Measurements from ENCODE around the gene JAM3. TPM values are rescaled to one million over a fixed set of nuclear protein-coding genes. Genes with fewer than 3 reads are reported as not detected.

JAM3 gene
- total RNA-seq, 3 donors from 2014 or later: 25.0 to 34.5 (median 33.8) TPM

DNA sequence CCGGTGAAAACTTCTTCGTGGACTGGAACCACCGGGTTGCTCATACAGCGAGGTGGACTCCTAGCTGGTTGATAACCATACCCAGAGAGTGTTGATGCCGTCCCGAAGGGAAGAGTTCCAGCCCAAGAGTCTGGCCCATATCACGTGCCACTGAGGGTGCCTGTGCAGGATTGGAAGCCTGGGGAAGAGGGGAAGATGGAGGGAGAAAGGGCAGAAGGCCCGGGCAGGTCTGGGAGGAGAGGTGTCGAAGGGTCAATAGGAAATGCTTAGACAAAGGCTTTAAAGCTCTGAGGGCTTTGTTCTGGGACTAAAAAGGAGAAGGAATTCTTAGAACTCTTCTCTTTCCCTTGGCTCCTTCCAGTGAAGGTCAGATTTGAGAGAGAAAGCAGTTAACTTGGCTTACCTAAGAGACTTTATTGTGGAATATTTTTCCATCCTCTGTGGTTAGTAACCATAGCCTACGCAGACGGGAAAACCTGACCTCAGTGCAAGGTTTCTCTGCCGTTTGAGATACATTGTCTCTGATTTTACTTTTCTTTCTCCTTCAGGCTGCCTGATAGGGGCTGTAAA, 70.5 kb downstream of the JAM3 start:
- intact Hi-C loops (cut with DNase I; ENCODE audit: low total_unique reads): no loop called here
- H3K27ac ChIP-seq: peak overlapping the region; percentile 59 to 70

DNA sequence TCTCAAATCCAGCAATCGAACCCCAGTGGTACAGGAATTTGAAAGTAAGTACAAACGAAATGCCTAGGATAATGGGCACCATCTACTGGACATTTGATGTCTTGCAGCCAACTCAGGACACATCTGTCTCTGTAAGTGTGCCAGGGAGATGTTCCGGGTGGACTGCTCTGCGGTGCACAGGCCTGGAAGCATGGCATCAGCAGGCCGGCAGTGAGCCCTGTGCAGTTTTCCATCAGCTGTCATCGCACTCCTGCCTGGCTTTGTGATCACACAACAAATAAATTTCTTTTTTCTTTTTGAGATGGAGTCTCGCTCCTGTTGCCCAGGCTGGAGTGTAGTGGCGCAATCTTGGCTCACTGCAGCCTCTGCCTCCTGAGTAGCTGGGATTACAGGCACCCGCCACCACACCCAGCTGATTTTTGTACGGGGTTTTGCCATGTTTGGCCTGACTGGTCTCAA, 71.0 kb downstream of the JAM3 start:
- no peaks in the 10 kb centered on the region for H3K4me1 ChIP-seq
- TF ChIP-seq POLR2AphosphoS5 (IDR thresholded peaks at IDR 0.05) (peak in 1 of 3 donors; percentile 26), POLR2A (IDR thresholded peaks at IDR 0.05) (no peak)
- TF ChIP-seq, protein P1, sequence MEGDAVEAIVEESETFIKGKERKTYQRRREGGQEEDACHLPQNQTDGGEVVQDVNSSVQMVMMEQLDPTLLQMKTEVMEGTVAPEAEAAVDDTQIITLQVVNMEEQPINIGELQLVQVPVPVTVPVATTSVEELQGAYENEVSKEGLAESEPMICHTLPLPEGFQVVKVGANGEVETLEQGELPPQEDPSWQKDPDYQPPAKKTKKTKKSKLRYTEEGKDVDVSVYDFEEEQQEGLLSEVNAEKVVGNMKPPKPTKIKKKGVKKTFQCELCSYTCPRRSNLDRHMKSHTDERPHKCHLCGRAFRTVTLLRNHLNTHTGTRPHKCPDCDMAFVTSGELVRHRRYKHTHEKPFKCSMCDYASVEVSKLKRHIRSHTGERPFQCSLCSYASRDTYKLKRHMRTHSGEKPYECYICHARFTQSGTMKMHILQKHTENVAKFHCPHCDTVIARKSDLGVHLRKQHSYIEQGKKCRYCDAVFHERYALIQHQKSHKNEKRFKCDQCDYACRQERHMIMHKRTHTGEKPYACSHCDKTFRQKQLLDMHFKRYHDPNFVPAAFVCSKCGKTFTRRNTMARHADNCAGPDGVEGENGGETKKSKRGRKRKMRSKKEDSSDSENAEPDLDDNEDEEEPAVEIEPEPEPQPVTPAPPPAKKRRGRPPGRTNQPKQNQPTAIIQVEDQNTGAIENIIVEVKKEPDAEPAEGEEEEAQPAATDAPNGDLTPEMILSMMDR (IDR thresholded peaks at IDR 0.05): peak; percentile 47 to 88 (median 84)
- H3K4me3 ChIP-seq: no peak overlapping the region
- H3K36me3 ChIP-seq: no peaks in the 10 kb centered on the region
- H3K27ac ChIP-seq: peak overlapping the region; percentile 59 to 70
- H3K9me3 ChIP-seq: no peaks in the 10 kb centered on the region
- intact Hi-C loops (cut with DNase I; ENCODE audit: low total_unique reads): loop anchor here (10.0 kb wide), 1 partner anchor 85 kb away; no protein-coding TSS in a partner anchor
- peak in 1 of 2 donors; percentile 62 for DNase-seq (ENCODE audit: low spot score in 2 of 2)
- no peaks in the 10 kb centered on the region for H3K27me3 ChIP-seq

More for the DNA sequence above, 70.5 kb downstream of the JAM3 start:
- no peaks in the 10 kb centered on the region for H3K9me3 ChIP-seq
- no peak for DNase-seq (ENCODE audit: low spot score in 2 of 2)
- no peaks in the 10 kb centered on the region for H3K27me3 ChIP-seq
- no peak overlapping the region for H3K4me3 ChIP-seq
- no peaks in the 10 kb centered on the region for H3K4me1 ChIP-seq
- no peaks in the 10 kb centered on the region for H3K36me3 ChIP-seq
- TF ChIP-seq, protein P1 (IDR thresholded peaks at IDR 0.05): no peak
- TF ChIP-seq POLR2AphosphoS5 (IDR thresholded peaks at IDR 0.05) (no peak), POLR2A (IDR thresholded peaks at IDR 0.05) (no peak)

DNA sequence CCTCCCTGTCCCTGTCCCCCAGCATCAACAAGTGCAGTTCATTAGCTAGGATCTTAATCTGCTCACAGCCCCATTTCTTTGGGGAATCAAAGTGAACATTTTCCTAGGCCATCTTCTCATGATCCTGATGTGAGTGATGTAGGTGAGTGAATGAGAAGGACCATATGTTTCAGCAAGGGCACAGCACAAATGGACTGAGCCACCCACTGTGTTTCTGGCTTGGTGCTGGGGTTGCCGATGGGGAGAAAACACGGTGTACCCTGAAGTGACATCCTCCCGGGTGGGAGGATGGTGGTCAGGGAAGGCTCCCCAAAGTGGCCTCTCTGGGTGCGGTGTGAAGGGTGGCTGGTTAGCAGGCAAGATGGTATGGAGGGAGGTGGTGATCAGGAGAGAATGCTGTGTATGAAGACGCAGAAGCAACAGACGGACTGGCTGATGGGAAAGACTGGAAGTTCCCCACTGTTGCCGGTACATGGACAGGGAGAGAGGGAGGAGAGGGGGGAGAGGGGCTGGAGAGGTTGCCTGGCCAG, 72.2 kb downstream of the JAM3 start:
- Histone ChIP-seq H3K27ac (no peak overlapping the region), H3K4me3 (no peak overlapping the region), H3K27me3 (no peaks in the 10 kb centered on the region), H3K36me3 (no peaks in the 10 kb centered on the region), H3K4me1 (no peaks in the 10 kb centered on the region), H3K9me3 (no peaks in the 10 kb centered on the region)
- intact Hi-C loops (cut with DNase I; ENCODE audit: low total_unique reads): loop anchor here (10.0 kb wide), 1 partner anchor 86 kb away; no protein-coding TSS in a partner anchor
- no peak for TF ChIP-seq POLR2AphosphoS5 (IDR thresholded peaks at IDR 0.05)
- TF ChIP-seq, protein P1 (IDR thresholded peaks at IDR 0.05): no peak
- DNase-seq (ENCODE audit: low spot score in 2 of 2): no peak

GRCh38 chr11:134142536-134142935, 73.7 kb downstream of the JAM3 start:
- intact Hi-C loops (cut with DNase I; ENCODE audit: low total_unique reads): loop anchor here (10.0 kb wide), 1 partner anchor 88 kb away; no protein-coding TSS in a partner anchor
- Histone ChIP-seq H3K27me3 (no peaks in the 10 kb centered on the region), H3K4me3 (no peak overlapping the region), H3K4me1 (no peaks in the 10 kb centered on the region), H3K27ac (no peak overlapping the region), H3K9me3 (no peaks in the 10 kb centered on the region), H3K36me3 (no peaks in the 10 kb centered on the region)
- TF ChIP-seq POLR2AphosphoS5 (IDR thresholded peaks at IDR 0.05): no peak
- TF ChIP-seq, protein P1 (IDR thresholded peaks at IDR 0.05): no peak
- TF ChIP-seq POLR2A (IDR thresholded peaks at IDR 0.05): no peak
- no peak for DNase-seq (ENCODE audit: low spot score in 2 of 2)

GRCh38 chr11:134143801-134144200, 74.9 kb downstream of the JAM3 start:
- intact Hi-C loops (cut with DNase I; ENCODE audit: low total_unique reads): loop anchor here (10.0 kb wide), 1 partner anchor 89 kb away; no protein-coding TSS in a partner anchor
- no peak for DNase-seq (ENCODE audit: low spot score in 2 of 2)
- no peaks in the 10 kb centered on the region for H3K9me3 ChIP-seq
- no peaks in the 10 kb centered on the region for H3K4me1 ChIP-seq
- no peak for TF ChIP-seq POLR2A (IDR thresholded peaks at IDR 0.05)
- TF ChIP-seq POLR2AphosphoS5 (IDR thresholded peaks at IDR 0.05): no peak
- TF ChIP-seq, protein P1 (IDR thresholded peaks at IDR 0.05): no peak
- no peak overlapping the region for H3K4me3 ChIP-seq
- H3K27me3 ChIP-seq: no peaks in the 10 kb centered on the region
- no peak overlapping the region for H3K27ac ChIP-seq
- H3K36me3 ChIP-seq: no peaks in the 10 kb centered on the region

Measured in breast epithelium (tissue), 4 donors.